GM18951 (cell line): ENCODE results near the gene PCYT1A.
A peak's percentile ranks its signal among the peaks of the same experiment; 100 is the strongest.
"Not testable (repeated sequence)": the region's sequence is repeated elsewhere in the genome, so short reads cannot be mapped to it uniquely, and the experiment has no call there.

Experiments used
- POLR2A ChIP-seq: IDR thresholded peaks from 4 replicates; pipeline ENCODE4 v1.6.1; 2011; ENCODE audit warnings: mild to moderate bottlenecking; ENCODE audit not compliant: insufficient read length, insufficient read depth; ENCODE audit errors: extremely low read depth
- in situ Hi-C: fragments of 300-500 bp; cut with MboI; formaldehyde crosslinking; loops from one replicate; pipeline ENCODE4 v1.12.0; 2022; ENCODE audit warnings: low sequenced_read_pairs, mixed read lengths, inconsistent platforms; ENCODE audit not compliant: unreplicated experiment

Gene PCYT1A

DNA sequence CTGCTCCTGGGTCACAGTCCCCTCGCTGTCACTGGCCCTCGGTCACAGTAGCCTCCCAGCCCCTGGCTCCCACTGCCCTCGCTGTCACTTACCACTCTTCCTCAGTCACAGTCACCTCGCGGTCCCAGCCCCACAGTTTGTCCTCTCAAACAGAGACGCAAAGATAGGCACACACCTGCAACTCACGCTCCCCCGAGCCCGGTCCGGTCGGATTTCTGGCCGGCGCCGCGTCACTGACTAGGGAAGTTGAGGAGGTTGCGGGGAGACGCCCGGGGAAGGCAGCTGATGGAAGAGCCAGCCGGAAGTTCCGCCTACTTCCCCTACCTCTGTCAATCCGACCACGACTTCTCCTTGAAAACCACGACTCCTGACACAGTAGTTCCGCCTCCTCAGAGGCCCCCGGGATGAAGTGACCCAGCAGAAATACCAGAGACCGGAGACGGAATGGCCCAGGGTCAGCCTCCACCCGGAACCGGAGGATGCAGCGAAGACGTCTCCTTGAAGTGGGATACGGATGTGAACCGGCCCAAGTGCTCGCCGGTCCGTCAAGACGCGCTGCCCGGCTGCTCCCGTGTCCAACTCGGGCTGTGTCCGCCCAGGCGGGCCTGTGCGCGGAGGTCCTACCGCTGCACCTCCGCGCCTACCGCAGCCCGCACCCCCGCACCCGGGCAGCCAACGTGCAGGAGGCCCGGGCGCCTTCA lies at the start of gene PCYT1A:
TSS of gene PCYT1A (minus strand) at position 287 of the 701 bp plus-strand sequence. CDS start 17,195 bp downstream, outside the sequence.
- peak; percentile 83 for TF ChIP-seq POLR2A
- in situ Hi-C loops = no loop called here

DNA sequence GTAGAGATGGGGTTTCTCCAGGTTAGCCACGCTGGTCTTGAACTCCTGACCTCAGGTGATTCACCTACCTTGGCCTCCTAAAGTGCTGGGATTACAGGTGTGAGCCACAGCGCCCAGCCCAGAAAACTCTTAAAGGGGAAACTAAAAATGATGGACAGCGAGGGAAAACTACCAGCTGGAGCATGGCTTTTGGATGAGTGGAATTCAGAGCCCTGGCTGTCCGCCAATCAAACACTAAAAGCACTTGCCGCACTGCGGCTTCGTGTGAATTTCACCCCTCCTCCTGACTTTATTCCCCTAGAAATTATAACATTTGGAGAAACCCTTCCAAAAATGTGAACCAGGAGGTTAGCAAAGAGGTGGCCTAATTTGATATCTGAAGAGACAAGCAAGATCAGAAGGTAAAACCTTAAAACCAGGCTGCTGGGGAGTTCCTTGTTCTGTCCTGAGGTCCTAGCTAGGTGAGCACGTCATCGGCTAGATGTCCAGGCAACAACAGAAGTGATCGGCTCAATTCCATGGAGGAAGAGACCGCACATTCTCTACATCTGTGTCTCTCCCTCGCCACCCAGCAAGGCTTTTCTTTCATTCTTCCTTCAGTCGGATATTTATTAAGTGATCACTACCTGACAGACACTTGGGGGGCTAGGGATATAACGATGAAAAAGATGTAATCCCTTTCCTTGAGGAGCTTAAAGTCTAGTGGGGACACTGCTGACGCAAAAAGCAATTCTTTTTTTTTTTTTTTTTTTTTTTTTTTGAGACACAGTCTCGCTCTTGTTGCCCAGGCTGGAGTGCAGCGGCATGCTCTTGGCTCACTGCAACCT lies 49.0 kb upstream of the PCYT1A start:
- no peak for TF ChIP-seq POLR2A
- in situ Hi-C loops = no loop called here

DNA sequence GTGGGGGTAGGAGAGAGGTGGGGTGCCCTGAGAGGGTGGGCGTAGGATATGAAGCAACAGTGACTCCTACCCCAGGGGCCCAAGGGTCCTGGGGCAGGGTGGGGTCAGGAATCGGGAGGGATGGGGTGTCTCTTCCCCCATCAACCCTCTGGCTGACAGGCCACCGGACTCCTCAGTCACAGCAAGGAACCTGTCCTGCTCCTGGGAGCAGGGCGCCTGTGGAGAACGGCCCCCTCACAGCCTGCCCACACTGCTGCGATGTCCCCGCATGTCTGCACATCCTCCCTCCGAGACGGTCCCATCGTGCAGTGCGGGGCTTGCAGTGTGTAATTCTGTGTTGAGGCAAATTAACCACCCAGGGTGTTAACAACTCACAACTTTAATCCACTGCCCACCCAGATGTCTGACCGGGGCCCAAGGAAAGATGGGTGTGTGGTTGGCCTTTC lies 48.0 kb upstream of the PCYT1A start:
- no peak for TF ChIP-seq POLR2A
- in situ Hi-C loops = no loop called here

DNA sequence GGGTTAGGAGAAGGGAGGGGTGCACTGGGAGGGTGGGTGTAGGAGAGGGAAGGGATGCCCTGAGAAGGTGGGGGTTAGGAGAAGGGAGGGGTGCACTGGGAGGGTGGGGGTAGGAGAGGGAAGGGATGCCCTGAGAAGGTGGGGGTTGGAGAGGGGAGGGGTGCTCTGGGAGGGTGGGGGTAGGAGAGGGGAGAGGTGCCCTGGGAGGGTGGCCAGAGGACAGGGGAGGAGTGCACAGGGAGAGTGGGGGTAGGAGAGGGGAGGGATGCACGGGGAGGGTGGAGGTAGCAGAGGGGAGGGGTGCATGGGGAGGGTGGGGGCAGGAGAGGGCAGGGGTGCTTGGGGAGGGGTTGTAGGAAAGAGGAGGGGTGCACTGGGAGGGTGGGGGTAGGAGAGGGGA lies 47.5 kb upstream of the PCYT1A start:
- in situ Hi-C loops = no loop called here
- TF ChIP-seq POLR2A = no peak

DNA sequence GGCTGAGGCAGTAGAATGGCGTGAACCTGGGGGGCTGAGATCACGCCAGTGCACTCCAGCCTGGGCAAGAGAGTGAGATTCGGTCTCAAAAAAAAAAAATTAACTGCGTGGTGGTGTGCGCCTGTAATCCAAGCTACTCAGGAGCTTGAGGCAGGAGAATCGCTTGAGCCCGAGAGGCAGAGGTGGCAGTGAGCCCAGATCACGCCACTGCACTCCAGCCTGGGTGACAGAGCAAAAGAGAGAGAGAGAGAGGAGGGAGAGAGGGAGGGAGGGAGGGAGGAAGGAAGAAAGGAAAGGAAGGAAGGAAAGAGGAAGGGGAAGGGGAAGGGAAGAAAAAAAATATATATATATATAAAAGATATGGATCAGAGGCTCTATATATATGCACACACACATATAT lies 44.6 kb upstream of the PCYT1A start:
- in situ Hi-C loops = no loop called here
- TF ChIP-seq POLR2A = no peak

DNA sequence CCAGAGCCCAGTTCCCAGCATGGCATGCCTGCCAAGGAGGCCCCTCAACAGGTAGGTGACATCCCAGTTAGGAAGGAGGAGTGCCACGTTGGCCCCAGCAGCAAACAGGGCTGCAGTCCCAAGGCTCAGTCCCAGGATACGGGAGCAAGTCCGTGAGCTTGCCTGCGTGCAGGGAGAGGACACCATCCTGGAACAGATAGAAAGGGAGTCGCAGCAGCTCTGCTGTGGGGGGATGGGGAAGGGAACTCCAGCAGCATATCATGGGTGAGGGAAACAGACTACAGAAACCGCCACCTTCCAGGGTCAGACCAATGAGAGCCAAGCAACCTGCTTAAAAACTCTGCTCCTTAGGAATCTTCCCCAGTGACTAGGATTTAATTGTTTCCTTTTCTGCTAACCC lies 39.9 kb upstream of the PCYT1A start:
- in situ Hi-C loops = no loop called here
- no peak for TF ChIP-seq POLR2A

DNA sequence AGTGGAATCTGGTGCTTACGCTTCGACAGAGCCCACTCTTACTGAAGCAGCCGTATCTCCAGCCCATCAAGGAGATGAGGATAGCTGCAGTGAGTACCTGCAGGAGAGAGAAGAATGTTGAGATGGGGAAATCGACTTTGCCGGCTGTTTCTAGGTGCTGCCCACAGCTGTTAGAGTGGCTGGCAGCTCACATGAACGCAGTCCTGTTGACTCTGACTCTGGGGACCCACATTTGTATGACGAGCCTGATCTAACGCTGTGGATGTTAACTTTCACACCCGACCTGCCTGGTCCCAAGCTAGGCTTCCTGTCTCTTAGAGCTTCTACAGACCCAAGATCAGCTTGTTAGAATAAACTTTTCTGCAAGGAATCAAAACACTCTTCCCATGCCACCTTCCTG lies 39.4 kb upstream of the PCYT1A start:
- no peak for TF ChIP-seq POLR2A
- in situ Hi-C loops = no loop called here

DNA sequence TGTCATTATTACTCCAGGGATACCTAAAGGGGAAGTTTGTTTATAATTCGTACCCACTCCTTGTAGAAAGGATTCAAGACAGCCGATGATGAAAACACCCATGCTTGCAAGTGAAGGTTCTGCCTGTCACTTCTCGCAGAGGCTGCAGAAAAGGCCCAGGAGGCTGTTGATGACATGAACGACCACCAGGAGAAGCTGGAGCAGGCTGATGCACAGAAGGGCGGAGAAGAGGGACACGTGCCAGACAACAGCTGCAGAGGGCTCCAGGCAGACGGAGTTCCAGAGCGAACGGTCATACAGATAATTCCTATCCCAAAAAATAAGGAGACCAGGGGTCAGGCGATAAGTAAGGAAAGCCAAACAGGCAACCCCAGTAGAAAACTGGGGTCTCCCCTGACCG lies 36.2 kb upstream of the PCYT1A start:
- no peak for TF ChIP-seq POLR2A
- in situ Hi-C loops = no loop called here

DNA sequence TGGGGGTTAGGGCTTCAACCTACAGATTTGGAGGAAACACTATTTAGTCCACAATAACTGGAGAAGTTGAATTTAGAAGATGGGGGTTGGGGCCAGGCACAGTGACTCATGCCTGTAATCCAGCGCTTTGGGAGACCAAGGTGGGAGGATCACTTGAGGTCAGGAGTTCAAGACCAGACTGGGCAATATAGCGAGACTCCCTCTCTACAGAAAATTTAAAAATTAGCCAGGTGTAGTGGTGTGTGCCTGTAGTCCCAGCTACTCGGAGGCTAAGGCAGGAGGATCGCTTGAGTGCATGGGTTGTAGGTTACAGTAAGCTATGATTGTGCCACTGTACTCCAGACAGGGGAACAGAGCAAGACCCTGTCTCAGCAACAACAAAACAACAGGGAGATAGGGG lies 35.5 kb upstream of the PCYT1A start:
- TF ChIP-seq POLR2A = no peak
- in situ Hi-C loops = no loop called here

DNA sequence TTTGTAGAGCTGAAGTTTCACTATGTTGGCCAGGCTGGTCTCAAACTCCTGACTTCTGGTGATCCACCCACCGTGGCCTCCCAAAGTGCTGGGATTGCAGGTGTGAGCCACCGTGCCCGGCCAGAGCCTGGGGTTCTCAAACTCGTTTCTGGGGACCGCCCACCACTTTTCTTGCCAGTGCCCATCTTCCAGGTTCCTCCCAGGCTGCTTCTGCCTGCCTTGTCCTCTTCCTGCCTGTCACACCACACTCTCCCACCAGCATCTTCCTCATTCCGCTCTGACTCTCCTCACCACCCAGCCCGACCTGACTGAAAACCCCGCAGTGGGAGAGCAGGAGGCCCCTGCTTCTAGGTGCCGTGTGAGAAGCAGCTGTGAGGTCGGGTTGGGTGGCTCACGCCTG lies 33.6 kb upstream of the PCYT1A start:
- in situ Hi-C loops = no loop called here
- no peak for TF ChIP-seq POLR2A

DNA sequence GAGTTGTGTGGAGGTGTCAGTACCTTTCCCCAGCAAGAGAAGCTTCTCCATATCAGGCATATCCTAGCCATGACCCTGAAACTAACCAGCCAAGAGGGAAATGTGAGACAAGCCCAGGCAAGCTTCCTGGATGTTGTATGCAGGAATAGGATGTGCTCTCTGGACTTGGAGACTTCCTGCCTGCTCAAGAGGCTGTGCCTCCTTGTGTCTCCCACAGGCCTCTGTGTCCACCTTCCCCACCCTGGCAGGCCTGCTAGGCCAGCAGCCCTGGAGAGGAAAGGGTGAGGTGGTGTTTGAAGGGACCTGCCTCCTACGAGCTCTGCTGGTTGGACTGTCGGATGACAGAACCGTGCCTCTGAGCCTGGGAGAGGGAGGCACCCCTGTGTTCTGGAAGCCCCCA lies 32.6 kb upstream of the PCYT1A start:
- no peak for TF ChIP-seq POLR2A
- in situ Hi-C loops = no loop called here

DNA sequence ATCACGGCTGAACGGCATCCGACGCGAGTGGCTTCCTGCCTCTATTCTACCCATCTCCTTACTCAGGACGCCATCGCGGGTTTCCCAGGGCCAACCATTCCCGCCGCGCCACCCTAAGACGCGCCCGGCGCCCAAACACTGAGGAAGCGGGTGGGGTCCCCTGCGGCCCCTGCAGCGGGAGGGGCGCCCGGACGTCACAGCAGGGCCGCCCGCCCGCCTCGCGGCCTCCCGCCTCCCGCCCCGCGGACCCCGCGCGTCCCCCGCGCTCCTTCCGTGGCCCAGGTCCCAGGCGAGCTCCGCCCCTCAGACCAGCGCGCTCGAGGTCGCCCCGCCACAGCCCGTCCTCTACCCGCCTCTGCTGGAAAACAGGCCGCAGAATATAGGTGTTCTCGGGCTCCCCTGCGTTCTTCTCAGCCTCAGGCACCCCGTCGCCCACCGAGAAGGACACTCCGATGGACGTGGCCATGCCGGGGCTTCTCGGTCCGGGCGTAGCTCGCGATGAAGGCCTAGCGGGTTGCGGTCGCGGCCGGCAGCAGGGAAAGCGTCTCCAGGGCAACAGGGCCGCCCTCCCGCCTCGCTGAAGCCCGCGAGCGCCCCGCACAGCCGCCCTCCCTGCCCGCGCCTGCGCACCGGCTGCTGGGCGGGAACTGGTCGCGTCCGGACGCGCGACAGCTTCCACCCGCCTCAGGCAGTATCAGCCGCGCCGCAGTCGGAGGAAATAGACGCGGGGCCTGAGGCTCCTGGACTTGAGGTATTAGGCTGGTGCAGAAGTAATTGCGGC lies 30.4 kb upstream of the PCYT1A start, which contains the start of gene DYNLT2B:
TSS of gene DYNLT2B (minus strand) at position 554 of the 781 bp plus-strand sequence. CDS start at position 466, 88 bp downstream.
- in situ Hi-C loops = no loop called here
- TF ChIP-seq POLR2A = peak; percentile 89

DNA sequence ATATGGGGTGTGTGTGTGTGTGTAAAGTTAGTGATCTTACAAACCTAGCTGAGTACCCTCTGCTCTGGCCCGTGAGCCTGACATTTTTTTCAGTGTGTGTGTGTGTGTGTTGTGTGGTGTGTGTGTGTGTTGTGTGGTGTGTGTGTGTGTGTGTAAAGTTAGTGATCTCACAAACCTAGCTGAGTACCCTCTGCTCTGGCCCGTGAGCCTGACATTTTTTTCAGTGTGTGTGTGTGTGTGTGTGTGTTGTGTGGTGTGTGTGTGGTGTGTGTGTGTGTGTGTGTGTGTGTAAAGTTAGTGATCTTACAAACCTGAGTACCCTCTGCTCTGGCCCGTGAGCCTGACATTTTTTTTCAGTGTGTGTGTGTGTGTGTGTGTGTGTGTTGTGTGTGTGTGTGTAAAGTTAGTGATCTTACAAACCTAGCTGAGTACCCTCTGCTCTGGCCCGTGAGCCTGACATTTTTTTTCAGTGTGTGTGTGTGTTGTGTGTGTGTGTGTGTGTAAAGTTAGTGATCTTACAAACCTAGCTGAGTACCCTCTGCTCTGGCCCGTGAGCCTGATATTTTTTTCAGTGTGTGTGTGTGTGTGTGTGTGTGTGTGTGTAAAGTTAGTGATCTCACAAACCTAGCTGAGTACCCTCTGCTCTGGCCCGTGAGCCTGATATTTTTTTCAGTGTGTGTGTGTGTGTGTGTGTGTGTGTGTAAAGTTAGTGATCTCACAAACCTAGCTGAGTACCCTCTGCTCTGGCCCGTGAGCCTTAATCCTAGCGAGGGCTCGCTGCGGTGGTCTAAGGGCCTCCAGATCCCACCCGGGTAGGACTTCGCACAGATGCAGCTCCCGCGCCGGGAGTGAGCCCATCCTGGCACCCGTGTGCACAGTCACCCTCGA lies 29.5 kb upstream of the PCYT1A start:
- in situ Hi-C loops = not testable (repeated sequence)
